Activated CD8-positive, alpha-beta memory T cell treated with anti-CD3 and anti-CD28 coated beads for 48 hours (primary cell): Measurements from ENCODE around the gene ZNF516.

Experiments
- DNase-seq, 3 experiments: peaks; one replicate each; pipeline ENCODE4 v3.0.0-alpha.2; 2020; ENCODE audit warnings: low read depth in 2 of 3, low spot score in 2 of 3

ZNF516 gene

DNA sequence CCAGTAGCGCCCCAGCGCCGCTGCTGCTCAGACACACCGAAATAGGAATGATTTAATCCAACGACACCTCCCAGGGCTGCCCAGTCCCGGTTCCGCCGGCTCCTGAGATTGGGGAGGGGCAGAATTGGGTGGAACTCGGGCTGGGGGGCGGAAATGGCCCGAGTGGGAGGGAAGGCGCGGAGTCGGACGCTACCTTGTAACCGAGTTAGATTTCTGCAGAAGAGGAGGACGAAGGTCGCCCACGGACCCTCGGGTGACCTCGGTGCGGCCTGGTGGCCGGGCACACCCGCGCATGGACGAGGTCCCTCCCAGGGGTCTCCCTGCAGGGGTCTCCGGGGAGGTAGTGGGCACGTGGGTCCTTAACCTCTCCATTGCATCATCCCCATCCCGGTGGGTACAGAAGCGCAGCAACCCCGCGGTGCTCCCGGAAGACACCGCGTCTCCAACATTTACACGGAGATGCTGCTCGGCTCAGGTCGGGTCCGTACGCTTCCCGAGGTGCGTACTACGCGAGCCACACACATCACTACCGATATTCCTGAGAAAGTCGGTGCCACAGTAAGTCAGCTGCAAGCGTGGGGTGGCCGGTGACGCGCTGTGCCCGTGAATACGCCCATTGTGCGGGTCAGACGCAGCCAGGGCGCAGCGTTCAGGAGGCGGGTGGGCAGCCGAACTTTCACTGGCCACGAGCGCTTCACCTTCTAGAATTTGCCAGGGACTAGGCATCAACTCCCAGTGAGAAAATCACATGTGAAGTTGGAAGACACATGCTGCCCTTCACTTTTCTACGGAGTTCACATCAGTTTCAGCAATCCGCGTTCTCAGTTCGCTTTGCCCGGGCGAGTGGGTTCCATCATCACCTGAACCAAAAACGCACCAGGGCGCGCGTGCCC, 3.0 kb downstream of the ZNF516 start:
- peak in 1 of 3 experiments; percentile 24 for DNase-seq

GRCh38 chr18:76491473-76491775, 3.6 kb downstream of the ZNF516 start:
- no peak for DNase-seq

GRCh38 chr18:76490670-76491472, 4.2 kb downstream of the ZNF516 start:
- DNase-seq: no peak

DNA sequence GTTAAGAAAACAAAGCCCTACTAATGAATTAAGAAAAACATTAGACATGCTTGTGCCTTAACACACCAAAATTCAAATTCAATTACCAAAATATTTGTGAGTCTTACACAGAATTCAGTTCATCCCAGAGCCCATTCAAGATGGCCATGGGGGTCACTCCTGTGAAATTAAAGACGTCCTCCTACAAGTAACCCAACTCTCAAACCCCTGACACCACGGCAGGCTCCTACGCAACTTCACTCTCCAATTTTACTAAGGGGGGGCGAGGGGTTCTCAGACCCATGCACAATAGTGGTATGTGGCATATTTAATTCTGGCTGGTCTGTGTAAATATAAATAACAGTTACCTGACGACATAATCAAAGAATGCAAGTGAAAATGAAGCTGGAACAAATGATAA, 5.0 kb downstream of the ZNF516 start:
- no peak for DNase-seq

DNA sequence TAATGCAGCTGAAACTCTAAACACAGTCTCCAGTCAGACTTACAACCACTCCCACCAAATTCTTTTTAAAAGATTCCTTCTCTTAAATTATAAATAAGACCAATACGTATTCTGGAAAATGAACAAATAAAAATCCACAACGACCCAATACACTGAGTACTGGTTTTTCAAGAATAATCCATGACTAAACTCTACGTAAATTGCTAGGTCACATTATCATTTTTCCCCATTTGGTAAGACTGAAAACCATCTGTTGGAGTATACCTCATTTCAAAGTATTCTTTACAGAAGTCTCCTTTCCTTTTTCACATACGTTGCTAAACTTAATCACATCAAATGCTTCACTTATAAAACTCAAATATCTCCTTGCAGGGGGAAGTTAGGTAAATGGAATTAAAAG, 6.0 kb downstream of the ZNF516 start:
- no peak for DNase-seq

DNA sequence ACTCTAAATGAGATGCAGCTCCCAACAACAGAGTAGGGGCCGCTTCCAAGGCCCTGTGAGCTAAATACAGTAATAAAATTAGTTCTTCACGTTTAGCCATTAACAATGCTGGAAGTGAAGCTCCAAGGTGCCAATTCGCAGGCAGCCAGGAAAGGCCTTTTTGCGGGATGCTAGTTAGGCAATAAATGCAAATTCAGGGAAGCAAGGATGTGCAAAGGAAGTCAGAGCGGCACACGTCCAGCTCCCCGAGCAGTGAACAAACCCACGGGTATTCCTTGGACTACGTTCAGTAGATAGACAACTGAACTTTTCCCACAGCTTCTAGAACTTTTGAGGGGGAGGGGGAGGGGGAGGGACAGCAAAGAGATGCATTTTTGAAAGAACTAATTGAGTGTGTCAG, 6.9 kb downstream of the ZNF516 start:
- DNase-seq: no peak

- no peak for DNase-seq
Measured at GRCh38 chr18:76487782-76488181, 7.3 kb downstream of the ZNF516 start.

DNA sequence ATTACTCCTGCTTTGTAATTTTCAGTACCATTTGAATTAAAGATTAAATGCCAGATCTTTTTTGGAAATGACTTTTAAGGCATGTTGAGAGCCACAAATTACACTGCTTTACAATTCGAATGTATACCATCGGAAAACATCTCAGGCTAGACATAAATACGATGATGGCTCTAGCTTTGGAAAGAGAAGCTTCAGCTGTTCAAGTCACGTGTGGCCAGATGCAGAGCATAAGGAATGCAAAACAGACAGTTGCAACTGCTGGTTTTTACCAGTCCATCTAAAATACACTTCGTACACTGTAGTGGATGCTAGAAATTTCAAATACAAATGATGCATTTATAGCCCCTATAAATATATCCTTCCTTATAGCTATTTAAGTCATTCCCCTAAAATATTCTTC, 8.0 kb downstream of the ZNF516 start:
- no peak for DNase-seq

DNA sequence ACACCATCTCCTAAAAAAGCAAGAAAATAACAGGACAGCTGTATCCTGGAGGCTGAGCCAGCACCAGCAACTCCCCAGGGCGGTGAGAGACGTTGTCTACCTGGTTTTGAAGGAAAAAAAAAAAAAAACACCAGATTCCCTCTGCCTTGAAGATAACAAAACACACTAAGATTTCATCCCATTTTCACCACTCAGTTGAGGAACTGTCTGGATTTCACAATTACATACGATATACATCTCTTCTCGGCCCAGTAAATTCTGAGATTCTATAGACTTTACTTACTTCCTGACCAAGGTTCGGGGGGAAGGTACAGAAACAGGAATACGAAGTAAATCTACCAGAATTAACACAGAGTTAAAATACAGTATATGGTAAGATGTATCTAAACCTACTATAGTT, 8.5 kb downstream of the ZNF516 start:
- DNase-seq: no peak

- no peak for DNase-seq
Measured at GRCh38 chr18:76486038-76486437, 9.0 kb downstream of the ZNF516 start.

DNA sequence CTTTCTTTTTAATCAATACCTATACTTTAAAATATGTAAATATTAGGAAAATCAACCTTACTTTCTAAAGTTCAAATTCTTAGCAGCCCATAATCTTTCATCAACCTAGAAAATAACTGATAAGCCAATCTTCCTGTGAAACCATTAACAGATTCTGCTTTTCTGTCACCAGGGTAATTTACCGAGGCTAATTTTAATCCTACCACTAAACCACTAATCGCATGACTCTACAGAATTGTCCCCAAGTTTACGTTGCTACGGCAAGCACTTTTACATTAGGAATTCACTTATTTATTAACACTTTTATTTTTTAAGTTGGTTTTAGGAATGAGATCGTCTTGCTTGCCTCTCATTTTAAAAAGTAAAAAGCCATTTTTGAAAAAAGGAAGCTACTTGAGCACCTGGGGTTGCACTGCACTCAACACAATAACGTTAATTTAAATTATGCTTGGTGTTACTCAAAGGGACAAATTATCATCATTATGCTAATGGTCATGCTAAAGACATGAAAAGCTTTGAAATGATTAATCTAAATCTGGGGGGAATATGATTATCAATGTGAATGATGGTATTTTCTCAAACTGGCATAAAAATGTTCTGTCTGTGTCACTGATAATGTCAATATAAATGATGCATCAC, 10.2 kb downstream of the ZNF516 start:
- no peak for DNase-seq

DNA sequence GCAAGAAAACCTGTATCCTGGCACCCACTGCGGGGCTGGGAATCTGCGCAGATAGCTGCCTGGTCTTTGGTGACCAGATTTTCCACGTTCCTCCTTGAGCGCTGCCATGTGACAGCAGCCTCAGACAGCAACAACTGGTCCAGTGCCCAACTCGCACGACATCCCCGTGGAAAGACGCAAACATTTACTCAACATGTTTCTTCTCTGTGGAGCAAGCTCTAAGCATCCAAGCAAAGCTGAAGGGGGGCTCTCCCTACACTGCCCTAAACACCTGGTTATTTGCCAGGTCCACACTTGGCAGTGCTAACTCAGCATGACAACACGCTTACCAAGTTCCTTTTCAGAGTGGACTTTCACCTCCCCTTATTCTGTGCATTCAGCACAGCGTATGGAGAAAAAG, 11.3 kb downstream of the ZNF516 start:
- no peak for DNase-seq

DNA sequence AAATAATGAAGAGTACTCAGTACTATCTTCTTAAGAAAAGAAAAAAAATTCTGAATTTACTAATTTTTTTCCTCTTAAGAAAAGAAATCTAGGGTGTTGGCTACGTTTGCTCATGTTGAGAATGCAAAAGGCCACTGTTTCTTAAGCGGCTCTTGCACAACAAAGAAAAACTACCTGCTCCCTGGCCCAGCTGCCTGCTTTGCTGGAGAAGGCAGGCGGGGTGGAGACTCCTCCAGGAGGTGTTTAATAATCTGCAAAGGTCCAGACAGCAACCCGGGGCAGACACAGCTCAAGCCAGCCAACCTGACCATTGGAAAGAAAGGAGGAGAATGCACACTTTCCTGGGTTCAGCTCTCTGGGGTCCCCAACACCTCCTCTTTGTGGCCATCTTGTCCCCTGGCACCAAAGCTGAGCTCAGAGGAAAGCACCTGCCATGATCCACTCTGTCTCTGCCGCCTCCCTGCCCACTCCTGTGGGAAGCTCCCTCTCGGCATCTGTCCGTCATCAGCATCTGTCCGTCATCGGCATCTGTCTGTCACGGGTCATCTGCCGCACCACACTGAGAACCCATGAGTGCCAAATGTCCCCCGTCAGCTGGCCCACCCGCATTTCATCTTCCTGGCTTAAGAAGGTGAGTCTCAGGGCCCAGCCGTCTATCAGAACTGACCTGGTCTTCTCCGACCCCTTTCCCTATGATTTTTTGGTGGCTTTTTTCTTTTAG, 11.9 kb downstream of the ZNF516 start:
- DNase-seq: no peak

DNA sequence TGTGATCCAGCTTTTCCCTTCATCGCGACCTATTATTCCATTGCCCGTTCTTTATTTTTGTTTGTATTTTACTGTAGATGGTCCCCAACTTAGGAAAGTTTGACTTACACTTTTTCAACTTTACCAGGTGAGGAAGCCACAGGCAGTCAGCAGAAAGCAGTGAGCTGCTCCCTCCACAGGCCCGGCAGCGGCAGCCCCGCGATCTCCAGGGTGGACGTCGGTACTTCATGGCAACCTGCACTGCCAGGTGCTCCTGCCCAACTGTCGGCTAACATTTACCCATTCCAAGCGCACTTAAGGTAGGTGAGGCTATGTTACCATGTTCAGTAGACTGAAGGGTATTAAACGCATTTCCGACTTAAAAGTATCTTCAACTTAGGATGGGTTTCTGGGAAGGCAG, 12.8 kb downstream of the ZNF516 start:
- DNase-seq: no peak

GRCh38 chr18:76480913-76481312, 14.1 kb downstream of the ZNF516 start:
- no peak for DNase-seq

- DNase-seq: no peak
Measured at GRCh38 chr18:76479351-76480238, 15.4 kb downstream of the ZNF516 start.

DNA sequence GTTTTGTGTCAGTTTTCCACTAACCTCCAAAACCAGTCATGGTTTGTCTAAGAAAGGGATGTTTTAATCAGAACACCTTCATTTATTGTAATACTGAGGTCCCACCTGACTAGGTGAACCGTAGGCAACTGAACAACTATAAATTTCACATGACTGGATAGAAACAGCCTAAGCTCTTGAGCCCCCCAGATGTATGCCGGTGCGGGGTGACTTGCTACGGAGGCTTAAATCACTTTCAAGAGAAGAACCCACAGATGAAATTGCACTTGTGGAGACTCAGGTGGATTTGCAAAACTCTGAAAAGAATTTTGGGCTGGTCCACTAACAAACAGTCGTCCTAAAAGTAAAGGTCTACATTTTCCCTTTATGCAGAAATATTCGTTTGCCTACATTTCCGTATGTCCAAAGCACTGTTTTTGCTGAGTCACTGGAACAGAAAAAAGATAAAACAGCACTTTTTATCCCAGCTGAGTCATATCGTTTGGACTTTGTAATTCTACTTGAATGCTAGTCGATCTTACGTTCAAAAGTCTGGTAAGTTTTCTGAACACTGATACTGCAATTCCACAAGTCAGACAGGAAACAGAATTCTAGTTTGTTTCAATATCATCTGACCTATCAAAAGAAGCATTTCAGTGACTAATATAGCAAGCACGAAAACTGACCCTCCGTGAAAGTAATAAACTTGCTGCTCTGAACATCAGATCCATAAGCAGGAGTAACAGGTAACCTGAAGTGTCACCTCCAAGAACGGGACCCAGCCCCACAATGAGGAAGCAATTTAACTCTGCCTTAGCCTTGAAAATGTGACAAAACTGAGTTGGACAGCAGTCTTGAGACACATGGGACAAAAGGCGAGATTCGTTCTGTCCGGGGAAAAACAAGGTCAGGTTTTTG, 18.1 kb downstream of the ZNF516 start:
- no peak for DNase-seq

- DNase-seq: no peak
Measured at GRCh38 chr18:76475450-76476194, 19.4 kb downstream of the ZNF516 start.

GRCh38 chr18:76474824-76475223, 20.2 kb downstream of the ZNF516 start:
- DNase-seq: no peak
